ENCODE results near the gene IQSEC3.

- no peak for TF ChIP-seq CTCF (IDR thresholded peaks at IDR 0.05)
- no peak for TF ChIP-seq POLR2A (IDR thresholded peaks at IDR 0.05)
Measured at GRCh38 chr12:57539-57938, 9.0 kb upstream of the IQSEC3 start.

Measured in body of pancreas (tissue), 4 donors.